ENCODE measurements around the gene PLOD1.

The PLOD1 gene

GRCh38 chr1:11979851-11980675 is 45.5 kb downstream of the PLOD1 start, which contains the start of gene MFN2:
Gene MFN2, plus strand, starts transcription at chr1:11980444. Its CDS starts 8,725 bp downstream, at chr1:11989169.
- peak; percentile 86 for DNase-seq

GRCh38 chr1:11980676-11980972 is 46.1 kb downstream of the PLOD1 start:
- no peak for DNase-seq

GRCh38 chr1:11981378-11982009 is 47.0 kb downstream of the PLOD1 start:
- DNase-seq: no peak

GRCh38 chr1:11982010-11982392 is 47.5 kb downstream of the PLOD1 start:
- no peak for DNase-seq

GRCh38 chr1:11984121-11984520 is 49.6 kb downstream of the PLOD1 start:
- DNase-seq: no peak

- DNase-seq: no peak
Measured at GRCh38 chr1:11984576-11984975, 50.1 kb downstream of the PLOD1 start.

- DNase-seq: no peak
Measured at GRCh38 chr1:11985171-11985570, 50.7 kb downstream of the PLOD1 start.

GRCh38 chr1:11985851-11986250 is 51.3 kb downstream of the PLOD1 start:
- no peak for DNase-seq

- no peak for DNase-seq
Measured at GRCh38 chr1:11989669-11990068, 55.2 kb downstream of the PLOD1 start.

GRCh38 chr1:11990303-11991032 is 56.0 kb downstream of the PLOD1 start:
- DNase-seq: no peak

- DNase-seq: no peak
Measured at GRCh38 chr1:11991969-11992676, 57.6 kb downstream of the PLOD1 start.

GRCh38 chr1:11997081-11997850 is 62.7 kb downstream of the PLOD1 start:
- DNase-seq: no peak

GRCh38 chr1:11998636-11999035 is 64.1 kb downstream of the PLOD1 start:
- no peak for DNase-seq

- DNase-seq: no peak
Measured at GRCh38 chr1:11999236-11999635, 64.7 kb downstream of the PLOD1 start.

- no peak for DNase-seq
Measured at GRCh38 chr1:12001249-12001917, 66.9 kb downstream of the PLOD1 start.

GRCh38 chr1:12001996-12002493 is 67.5 kb downstream of the PLOD1 start:
- no peak for DNase-seq

- DNase-seq: peak; percentile 61
Measured at GRCh38 chr1:12003762-12004161, 69.2 kb downstream of the PLOD1 start.

GRCh38 chr1:12005488-12006166 is 71.1 kb downstream of the PLOD1 start:
- no peak for DNase-seq

- no peak for DNase-seq
Measured at GRCh38 chr1:12006167-12006921, 71.8 kb downstream of the PLOD1 start.

GRCh38 chr1:12007204-12007603 is 72.7 kb downstream of the PLOD1 start:
- no peak for DNase-seq

Data from NCI-H524 treated with DMSO at 0.1 percent for 48 hours (cell line).